ENCODE results near the gene LRRC55. TPM values are rescaled to one million over a fixed set of nuclear protein-coding genes. Genes with fewer than 3 reads are reported as not detected.
A peak's percentile ranks its signal among the peaks of the same experiment; 100 is the strongest.

Gene LRRC55
- total and polyA plus RNA-seq, 2 donors = 0.11 to 0.53 TPM

DNA sequence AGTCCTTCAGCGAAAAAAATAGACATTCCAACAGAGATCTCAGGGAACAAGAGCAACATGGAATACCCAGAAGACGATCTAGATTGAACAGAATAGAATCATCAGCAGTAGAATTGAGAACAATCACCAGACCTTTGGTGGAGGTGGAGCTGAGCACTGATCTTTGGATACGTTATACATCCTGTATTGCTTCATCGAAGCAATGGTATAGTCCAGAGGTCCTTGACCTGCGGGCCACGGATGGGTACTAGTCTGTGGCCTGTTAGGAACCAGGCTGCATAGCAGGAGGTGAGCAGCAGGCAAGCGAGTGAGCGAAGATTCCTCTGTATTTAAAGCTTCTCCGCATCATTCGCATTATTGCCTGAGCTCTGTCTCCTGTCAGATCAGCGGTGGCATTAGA is 17.6 kb downstream of the LRRC55 start:
- no peak overlapping the region for H3K27ac ChIP-seq (ENCODE audit: low read depth)
- no peak overlapping the region for H3K4me3 ChIP-seq (ENCODE audit: low read depth, low read length)
- no peaks in the 10 kb centered on the region for H3K36me3 ChIP-seq (ENCODE audit: insufficient read depth)
- WGBS = 98% methylated on average over 11 of the region's 11 CpGs
- H3K4me1 ChIP-seq (ENCODE audit: insufficient read depth) = no peaks in the 10 kb centered on the region
- DNase-seq (ENCODE audit: extremely low spot score) = no peak

DNA sequence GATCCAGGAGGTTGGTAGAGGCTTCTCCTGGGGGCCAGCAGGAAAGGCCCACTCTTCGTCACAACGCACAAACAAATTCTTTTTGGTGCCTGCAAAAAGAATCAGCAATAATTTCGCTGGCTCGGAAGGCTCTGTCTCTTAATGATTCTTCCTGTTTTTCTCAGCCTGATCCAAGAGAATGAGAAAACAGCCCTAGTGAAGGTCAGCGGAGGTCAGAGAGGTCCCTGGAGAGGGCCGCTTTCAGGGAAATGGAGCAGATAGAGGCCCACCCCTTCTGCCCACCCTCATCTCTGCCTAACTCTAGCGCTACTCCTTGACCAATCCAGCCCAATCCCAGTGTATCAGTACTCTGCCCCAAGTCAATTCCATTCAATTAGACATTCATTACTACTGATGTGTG is 19.2 kb downstream of the LRRC55 start:
- no peak overlapping the region for H3K27ac ChIP-seq (ENCODE audit: low read depth)
- no peak for DNase-seq (ENCODE audit: extremely low spot score)
- no peaks in the 10 kb centered on the region for H3K36me3 ChIP-seq (ENCODE audit: insufficient read depth)
- no peak overlapping the region for H3K4me3 ChIP-seq (ENCODE audit: low read depth, low read length)
- 70% methylated on average over 7 of the region's 7 CpGs for WGBS
- no peaks in the 10 kb centered on the region for H3K4me1 ChIP-seq (ENCODE audit: insufficient read depth)

DNA sequence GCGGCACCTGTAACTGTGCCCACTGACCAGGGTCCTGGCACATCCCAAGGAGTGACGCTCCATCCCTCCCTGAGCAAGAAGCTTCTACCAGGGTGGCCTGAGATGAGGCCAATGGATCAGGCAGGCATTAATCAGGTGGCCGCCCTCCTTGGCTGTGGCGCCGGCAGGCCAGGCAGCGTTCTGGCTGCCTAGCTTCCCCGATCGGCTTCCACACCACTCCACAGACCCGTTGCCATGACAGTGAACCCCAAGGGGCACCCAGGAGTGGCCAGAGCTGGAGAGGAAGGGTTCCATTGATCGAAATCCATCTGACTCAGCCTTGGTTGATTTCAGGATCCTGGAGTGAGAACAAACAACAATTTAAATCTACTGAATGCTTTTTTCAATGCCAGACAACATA is 20.5 kb downstream of the LRRC55 start:
- Histone ChIP-seq H3K4me1 (ENCODE audit: insufficient read depth) (no peaks in the 10 kb centered on the region), H3K27ac (ENCODE audit: low read depth) (no peak overlapping the region), H3K4me3 (ENCODE audit: low read depth, low read length) (no peak overlapping the region), H3K36me3 (ENCODE audit: insufficient read depth) (no peaks in the 10 kb centered on the region)
- 80% methylated on average over 10 of the region's 10 CpGs for WGBS
- no peak for DNase-seq (ENCODE audit: extremely low spot score)

DNA sequence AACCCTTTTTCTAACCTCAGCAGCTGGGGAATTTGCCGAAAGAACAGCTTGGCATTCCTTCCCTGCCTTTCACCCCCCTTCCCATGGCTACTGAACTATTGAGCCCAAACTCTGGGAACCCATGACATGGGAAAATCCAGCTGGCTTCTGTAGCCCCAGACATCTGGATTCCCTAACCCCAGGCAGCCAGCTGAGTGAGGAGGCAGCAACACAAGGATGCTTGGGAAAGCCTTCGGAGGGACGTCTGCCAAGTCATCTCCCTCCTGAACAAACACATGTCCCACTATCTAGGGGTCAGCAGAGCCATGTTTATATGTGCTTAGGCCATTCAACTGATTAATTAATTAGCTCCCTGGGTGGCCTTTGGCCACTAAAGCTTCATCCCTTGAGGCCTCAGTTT is 21.6 kb downstream of the LRRC55 start:
- DNase-seq (ENCODE audit: extremely low spot score) = peak; percentile 42
- no peaks in the 10 kb centered on the region for H3K4me1 ChIP-seq (ENCODE audit: insufficient read depth)
- H3K36me3 ChIP-seq (ENCODE audit: insufficient read depth) = no peaks in the 10 kb centered on the region
- no peak overlapping the region for H3K4me3 ChIP-seq (ENCODE audit: low read depth, low read length)
- no peak overlapping the region for H3K27ac ChIP-seq (ENCODE audit: low read depth)
- WGBS = 21% methylated on average over 3 of the region's 3 CpGs

DNA sequence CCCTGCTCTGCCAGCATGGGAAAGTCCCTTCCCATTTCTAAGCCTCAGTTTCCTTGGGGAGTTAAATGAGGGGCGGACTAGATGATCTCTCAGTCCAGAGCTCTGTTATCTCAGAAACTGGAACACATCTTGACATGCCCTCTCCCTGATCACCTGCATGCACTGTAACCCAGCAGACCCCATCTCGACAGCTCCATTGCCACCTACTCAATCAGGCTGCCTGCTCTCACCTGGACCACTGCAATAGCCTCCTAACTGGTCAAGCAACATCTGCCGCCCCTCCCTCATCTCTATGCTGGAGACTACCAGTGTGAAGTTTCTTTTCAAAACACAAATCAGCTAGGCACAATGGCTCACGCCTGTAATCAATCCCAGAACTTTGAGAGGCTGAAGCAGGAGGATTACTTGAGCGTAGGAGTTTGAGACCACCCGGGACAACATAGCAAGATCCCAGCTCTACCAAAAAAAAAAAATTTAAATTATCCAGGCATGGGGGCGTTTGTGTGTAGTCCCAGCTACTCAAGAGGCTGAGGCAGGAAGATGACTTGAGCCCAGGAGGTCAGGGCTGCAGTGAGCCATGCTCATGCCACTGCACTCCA is 22.2 kb downstream of the LRRC55 start:
- H3K27ac ChIP-seq (ENCODE audit: low read depth) = no peak overlapping the region
- no peak for DNase-seq (ENCODE audit: extremely low spot score)
- 72% methylated on average over 7 of the region's 7 CpGs for WGBS
- no peak overlapping the region for H3K4me3 ChIP-seq (ENCODE audit: low read depth, low read length)
- no peaks in the 10 kb centered on the region for H3K4me1 ChIP-seq (ENCODE audit: insufficient read depth)
- H3K36me3 ChIP-seq (ENCODE audit: insufficient read depth) = no peaks in the 10 kb centered on the region

DNA sequence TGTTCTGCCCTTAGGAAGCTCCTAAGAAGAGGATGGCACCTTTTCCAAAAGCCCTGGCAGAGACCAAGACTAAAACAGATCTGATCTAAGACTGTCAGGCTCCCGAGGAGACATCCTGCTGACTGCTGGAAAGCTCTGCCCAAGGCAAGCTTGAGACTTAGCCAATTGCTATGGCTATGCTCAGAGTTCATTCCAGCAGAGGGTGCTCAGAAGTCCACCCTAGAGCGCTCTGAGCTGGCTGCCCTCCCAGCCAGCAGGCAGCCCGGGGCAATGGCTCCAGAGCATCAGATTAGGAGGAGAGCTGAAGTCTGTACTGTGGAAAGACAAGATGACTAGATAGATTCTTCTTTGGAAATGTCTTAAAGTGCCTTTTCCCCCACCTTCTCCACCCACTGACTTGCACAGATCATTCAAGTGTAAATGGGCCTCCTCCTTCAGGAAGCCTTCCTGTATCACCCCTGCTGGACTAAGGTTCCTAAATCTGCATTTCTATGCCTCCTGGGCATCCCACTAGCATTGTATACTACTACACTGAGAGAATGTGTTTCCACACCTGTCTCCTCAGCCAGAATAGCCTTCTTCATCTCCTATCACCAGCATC is 23.4 kb downstream of the LRRC55 start:
- 23% methylated on average over 3 of the region's 3 CpGs for whole genome bisulfite sequencing
- H3K36me3 ChIP-seq (ENCODE audit: insufficient read depth) = no peaks in the 10 kb centered on the region
- no peak overlapping the region for H3K4me3 ChIP-seq (ENCODE audit: low read depth, low read length)
- H3K4me1 ChIP-seq (ENCODE audit: insufficient read depth) = no peaks in the 10 kb centered on the region
- no peak for DNase-seq (ENCODE audit: extremely low spot score)
- peak overlapping the region; percentile 16 for H3K27ac ChIP-seq (ENCODE audit: low read depth)

DNA sequence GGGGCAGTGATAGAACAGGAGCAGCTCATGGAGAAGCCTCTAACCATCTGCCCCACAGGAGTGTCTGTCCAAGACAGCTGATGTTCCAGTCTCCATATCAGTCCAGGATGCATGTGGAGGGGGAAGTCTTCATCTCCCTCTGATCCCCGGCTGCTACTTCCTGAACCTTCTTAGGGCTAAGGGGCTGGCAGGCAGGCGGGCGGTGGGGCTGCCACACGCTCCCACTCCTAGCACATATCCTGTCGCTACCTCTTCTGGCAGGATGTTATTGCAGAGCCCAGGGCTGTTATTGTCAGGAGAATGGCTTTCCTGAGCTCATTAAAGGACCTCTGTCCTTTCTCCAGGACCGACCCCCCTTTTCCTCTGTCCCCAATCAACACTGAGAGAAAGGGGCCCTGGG is 25.4 kb downstream of the LRRC55 start:
- whole genome bisulfite sequencing = 79% methylated on average over 6 of the region's 6 CpGs
- Histone ChIP-seq H3K4me1 (ENCODE audit: insufficient read depth) (no peaks in the 10 kb centered on the region), H3K4me3 (ENCODE audit: low read depth, low read length) (no peak overlapping the region), H3K36me3 (ENCODE audit: insufficient read depth) (no peaks in the 10 kb centered on the region), H3K27ac (ENCODE audit: low read depth) (no peak overlapping the region)
- DNase-seq (ENCODE audit: extremely low spot score) = no peak

DNA sequence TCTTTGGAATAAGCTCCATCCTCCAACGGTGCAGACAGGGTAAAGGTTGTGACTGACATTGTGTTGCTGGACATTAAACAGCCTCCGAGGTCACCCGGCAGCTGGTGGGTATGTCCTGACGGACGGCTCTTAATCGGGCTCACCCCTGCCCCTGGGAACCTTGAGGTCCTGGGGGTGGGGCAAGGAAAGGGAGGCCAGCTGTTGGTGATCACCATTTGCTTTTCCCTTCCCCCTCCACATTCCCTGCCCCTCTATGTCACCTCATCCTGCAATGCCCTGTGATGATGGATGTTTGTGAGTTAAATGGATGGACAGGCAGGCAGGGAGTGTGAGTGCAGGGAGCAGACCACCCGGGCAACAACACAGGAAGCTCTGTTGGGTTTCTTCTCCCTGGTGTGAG is 29.0 kb downstream of the LRRC55 start:
- no peaks in the 10 kb centered on the region for H3K4me1 ChIP-seq (ENCODE audit: insufficient read depth)
- no peak for DNase-seq (ENCODE audit: extremely low spot score)
- no peak overlapping the region for H3K4me3 ChIP-seq (ENCODE audit: low read depth, low read length)
- WGBS = 58% methylated on average over 7 of the region's 7 CpGs
- H3K27ac ChIP-seq (ENCODE audit: low read depth) = no peak overlapping the region
- H3K36me3 ChIP-seq (ENCODE audit: insufficient read depth) = no peaks in the 10 kb centered on the region

DNA sequence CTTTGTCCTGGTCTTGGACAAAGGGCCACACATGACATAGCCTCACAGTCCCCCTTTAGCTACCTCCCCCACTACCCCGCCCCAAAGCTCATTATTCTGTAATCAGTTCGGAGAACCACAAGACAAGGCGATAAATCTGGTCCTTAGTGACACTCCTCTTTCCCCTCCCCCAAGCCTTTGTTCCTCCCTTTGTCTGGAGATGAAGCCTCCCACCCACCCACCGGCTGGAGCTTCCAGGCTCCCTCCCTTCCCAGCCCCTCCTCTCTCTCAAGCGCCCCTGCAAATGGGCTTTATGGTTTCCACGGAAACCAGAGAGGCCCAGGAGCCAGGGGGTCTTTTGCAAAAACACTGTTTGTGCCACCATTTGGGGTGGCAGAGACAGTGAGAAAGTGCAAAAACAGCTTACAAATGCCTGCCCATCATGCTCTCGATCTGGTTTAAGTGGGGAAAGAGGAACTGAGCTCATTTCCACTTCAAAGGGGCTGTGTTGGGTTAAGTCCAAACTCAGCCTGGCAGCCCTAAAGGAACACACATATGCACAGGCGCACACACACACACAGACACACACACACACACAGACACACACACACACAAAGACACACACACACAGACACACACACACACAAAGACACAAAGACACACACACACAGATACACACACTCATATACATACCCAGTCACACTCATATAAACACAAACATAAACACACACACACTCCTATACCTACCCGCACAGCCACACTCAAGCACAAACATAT is 31.8 kb downstream of the LRRC55 start:
- Histone ChIP-seq H3K36me3 (ENCODE audit: insufficient read depth) (no peaks in the 10 kb centered on the region), H3K4me1 (ENCODE audit: insufficient read depth) (no peaks in the 10 kb centered on the region), H3K27ac (ENCODE audit: low read depth) (no peak overlapping the region), H3K4me3 (ENCODE audit: low read depth, low read length) (no peak overlapping the region)
- WGBS = 39% methylated on average over 9 of the region's 9 CpGs
- peak; percentile 78 for DNase-seq (ENCODE audit: extremely low spot score)

DNA sequence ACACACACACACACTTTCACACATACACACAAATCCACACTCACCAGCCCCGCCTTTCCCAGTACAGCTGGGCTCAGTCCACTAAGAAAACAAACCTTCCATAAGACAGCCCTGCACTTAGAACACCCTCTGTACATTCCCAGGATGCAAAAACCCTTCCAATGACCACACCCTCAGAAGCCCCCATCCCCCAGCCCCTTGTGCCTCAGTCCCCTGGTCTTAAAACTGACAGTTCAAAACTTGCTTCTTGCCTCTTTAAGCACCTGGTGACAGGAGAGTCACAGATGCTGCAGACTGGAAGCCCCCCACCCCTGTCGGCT is 32.3 kb downstream of the LRRC55 start:
- WGBS = 48% methylated on average over 2 of the region's 2 CpGs
- no peak for DNase-seq (ENCODE audit: extremely low spot score)
- Histone ChIP-seq H3K36me3 (ENCODE audit: insufficient read depth) (no peaks in the 10 kb centered on the region), H3K27ac (ENCODE audit: low read depth) (no peak overlapping the region), H3K4me1 (ENCODE audit: insufficient read depth) (no peaks in the 10 kb centered on the region), H3K4me3 (ENCODE audit: low read depth, low read length) (no peak overlapping the region)

DNA sequence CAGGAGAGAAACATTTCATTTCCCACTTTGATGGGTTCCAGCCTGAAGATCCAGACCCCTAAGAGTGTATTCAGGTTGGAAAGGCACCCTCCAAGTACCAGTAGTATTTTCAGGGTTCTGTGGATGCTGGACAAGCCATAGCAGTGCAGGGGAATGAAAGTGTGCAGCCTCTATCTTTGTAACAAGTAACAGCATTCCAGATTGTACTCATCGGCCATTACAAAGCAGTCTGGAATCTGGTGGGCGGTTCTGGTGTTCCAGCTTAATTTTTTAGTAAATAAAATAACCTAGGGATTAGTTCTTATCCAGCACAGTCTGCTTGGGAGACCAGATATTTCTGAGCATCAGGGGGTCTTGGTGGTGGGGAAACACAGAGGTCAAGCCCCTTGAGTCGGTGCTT is 32.7 kb downstream of the LRRC55 start:
- 36% methylated on average over 3 of the region's 3 CpGs for WGBS
- Histone ChIP-seq H3K36me3 (ENCODE audit: insufficient read depth) (no peaks in the 10 kb centered on the region), H3K4me1 (ENCODE audit: insufficient read depth) (no peaks in the 10 kb centered on the region), H3K27ac (ENCODE audit: low read depth) (no peak overlapping the region), H3K4me3 (ENCODE audit: low read depth, low read length) (no peak overlapping the region)
- DNase-seq (ENCODE audit: extremely low spot score) = peak; percentile 39

DNA sequence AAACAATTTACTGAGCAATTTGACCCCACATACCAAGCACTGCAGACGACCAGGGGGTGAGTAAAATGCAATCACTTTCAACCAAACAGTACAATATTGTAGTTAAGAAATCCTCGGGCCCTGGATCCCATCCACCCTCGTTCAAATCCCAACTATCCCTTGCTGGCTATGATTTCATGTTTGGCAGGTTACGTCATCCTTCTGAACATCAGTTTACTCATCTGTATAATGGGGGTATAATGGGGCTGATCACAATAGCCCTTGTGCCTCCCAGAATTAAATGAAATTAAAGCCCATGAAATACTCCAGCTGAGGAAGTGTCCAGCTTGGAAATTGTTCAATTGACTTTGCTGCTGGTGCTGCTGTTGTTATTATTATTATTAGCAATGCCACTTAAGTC is 34.7 kb downstream of the LRRC55 start:
- no peak for DNase-seq (ENCODE audit: extremely low spot score)
- no peak overlapping the region for H3K4me3 ChIP-seq (ENCODE audit: low read depth, low read length)
- no peaks in the 10 kb centered on the region for H3K36me3 ChIP-seq (ENCODE audit: insufficient read depth)
- no peak overlapping the region for H3K27ac ChIP-seq (ENCODE audit: low read depth)
- WGBS = 74% methylated on average over 4 of the region's 4 CpGs
- H3K4me1 ChIP-seq (ENCODE audit: insufficient read depth) = no peaks in the 10 kb centered on the region

DNA sequence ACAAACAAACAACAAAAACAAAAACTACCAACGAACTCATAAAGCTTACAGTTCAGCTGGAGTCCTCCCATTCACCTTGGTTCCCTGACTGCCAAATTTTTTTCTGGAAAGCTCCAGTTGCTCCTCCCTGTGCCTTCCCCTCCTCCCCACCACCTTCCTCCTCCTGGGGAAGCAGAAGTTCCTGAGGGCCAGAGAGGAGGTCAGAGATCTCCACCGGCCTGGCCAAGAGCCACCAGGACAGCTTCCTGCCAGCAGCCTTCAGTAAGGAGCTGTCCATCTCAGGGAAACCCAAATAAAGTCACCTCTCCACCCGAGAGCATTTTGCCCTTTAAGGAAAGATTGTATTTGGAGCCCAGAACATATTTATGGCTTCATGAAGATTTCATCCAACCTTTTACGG is 35.3 kb downstream of the LRRC55 start:
- no peak for DNase-seq (ENCODE audit: extremely low spot score)
- no peaks in the 10 kb centered on the region for H3K36me3 ChIP-seq (ENCODE audit: insufficient read depth)
- no peak overlapping the region for H3K27ac ChIP-seq (ENCODE audit: low read depth)
- H3K4me1 ChIP-seq (ENCODE audit: insufficient read depth) = no peaks in the 10 kb centered on the region
- H3K4me3 ChIP-seq (ENCODE audit: low read depth, low read length) = no peak overlapping the region
- 59% methylated on average over 4 of the region's 4 CpGs for WGBS

DNA sequence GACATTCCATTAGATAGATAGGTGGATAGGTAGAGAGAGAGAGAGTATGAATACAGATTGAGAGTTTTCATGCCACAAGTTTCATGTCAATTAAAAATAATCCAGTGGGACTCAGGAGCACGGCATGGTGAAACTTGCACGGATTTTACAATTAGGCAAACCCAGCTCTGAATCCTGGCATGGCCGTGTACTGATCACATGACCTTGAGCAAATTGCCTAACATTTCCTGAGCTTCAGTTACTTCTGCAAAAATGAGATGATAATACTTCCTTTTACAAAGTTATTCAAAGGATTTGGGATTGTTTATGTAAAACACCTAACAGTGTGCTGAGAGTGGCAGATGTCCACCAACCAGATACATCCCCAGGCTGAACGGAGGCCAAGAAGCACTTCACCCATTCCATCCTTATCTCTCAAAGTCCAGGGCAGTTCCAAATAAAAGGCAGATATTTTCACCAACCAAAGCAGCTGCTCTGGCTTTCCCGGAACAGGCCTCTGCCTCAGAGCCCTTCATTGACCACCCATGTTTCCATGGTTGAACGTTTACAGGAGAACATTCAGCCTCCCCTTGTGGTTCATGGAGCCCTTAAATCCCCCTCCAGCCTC is 37.4 kb downstream of the LRRC55 start:
- WGBS = 39% methylated on average over 6 of the region's 6 CpGs
- no peaks in the 10 kb centered on the region for H3K36me3 ChIP-seq (ENCODE audit: insufficient read depth)
- no peaks in the 10 kb centered on the region for H3K4me1 ChIP-seq (ENCODE audit: insufficient read depth)
- H3K27ac ChIP-seq (ENCODE audit: low read depth) = no peak overlapping the region
- DNase-seq (ENCODE audit: extremely low spot score) = no peak
- H3K4me3 ChIP-seq (ENCODE audit: low read depth, low read length) = no peak overlapping the region

All from urinary bladder (tissue), 4 donors.